Kidney (tissue), 14 donors: ENCODE data around the gene CRKL. TPM values are rescaled to one million over a fixed set of nuclear protein-coding genes. Genes with fewer than 3 reads are reported as not detected.

ENCODE experiments used
- DNase-seq, 5 donors: peaks; one replicate each; pipeline ENCODE4 v3.0.0-alpha.2; 2013 to 2020
- FAIRE-seq: peaks from 2 replicates; lab custom pipeline; 2012; peaks lifted over from hg19 to GRCh38; lab: Jason Lieb, UNC
- H3K27ac ChIP-seq, 2 donors: one replicate each; pipeline ENCODE4 v1.7.0; 2013; ENCODE audit warnings: low read depth in 2 of 2, low read length in 2 of 2, inconsistent platforms in 1 of 2
- H3K27me3 ChIP-seq: one replicate; pipeline ENCODE4 v1.7.1; 2013; ENCODE audit warnings: low read length, inconsistent platforms; ENCODE audit not compliant: control insufficient read depth, insufficient read depth
- H3K36me3 ChIP-seq, 3 donors: one replicate each; pipeline versions ENCODE4 v1.7.0 to v1.7.1; 2013; ENCODE audit warnings: low read length in 3 of 3, control low read depth in 1 of 3, inconsistent platforms in 1 of 3; ENCODE audit not compliant: insufficient read depth in 3 of 3, control insufficient read depth in 2 of 3
- H3K4me1 ChIP-seq, 3 donors: one replicate each; pipeline versions ENCODE4 v1.7.0 to v1.7.1; 2013; ENCODE audit warnings: low read length in 3 of 3, inconsistent platforms in 1 of 3, low read depth in 1 of 3; ENCODE audit not compliant: control insufficient read depth in 2 of 3, insufficient read depth in 2 of 3
- H3K4me3 ChIP-seq, 3 donors: one replicate each; pipeline versions ENCODE4 v1.7.0 to v1.8.1; 2013; ENCODE audit warnings: low read length in 3 of 3, control low read depth in 1 of 3, inconsistent platforms in 1 of 3
- H3K9ac ChIP-seq, 3 donors: one replicate each; pipeline versions ENCODE4 v1.7.0 to v1.7.1; 2013; ENCODE audit warnings: low read length in 3 of 3, control low read depth in 1 of 3, inconsistent platforms in 1 of 3
- H3K9me3 ChIP-seq, 3 donors: one replicate each; pipeline versions ENCODE4 v1.7.0 to v1.7.1; 2013; ENCODE audit warnings: low read length in 3 of 3, control low read depth in 1 of 3, inconsistent platforms in 1 of 3; ENCODE audit not compliant: control insufficient read depth in 2 of 3, insufficient read depth in 1 of 3
- intact Hi-C: fragments of 100-400 bp; cut with DNase I; formaldehyde crosslinking; loops from one replicate; pipeline ENCODE4 v1.11.1; 2022
- polyA plus RNA-seq: library from polyadenylated mRNA; stranded (reverse); fragments of 350-450 nt; fragmentation: Illumina TruSeq; extraction: RNeasy Lipid Tissue Mini Kit (QIAGEN cat#74804); gene quantifications from one replicate; pipeline ENCODE4 v1.2.3, GENCODE V29; 2014; ENCODE audit warnings: low read depth, low replicate concordance; ENCODE audit not compliant: insufficient read depth
- total RNA-seq: library from RNA; stranded (reverse); fragmentation: NEBNext Ultra II Directional; extraction: Animal tissue kit (Norgen Biotek cat#: 25700); gene quantifications from one replicate; pipeline ENCODE4 v1.2.1, GENCODE V29; 2021
- TF ChIP-seq, protein P1 (sequence below): IDR thresholded peaks from 3 replicates; pipeline ENCODE4 v1.5.1; 2012; ENCODE audit warnings: mild to moderate bottlenecking, moderate library complexity, borderline replicate concordance; ENCODE audit not compliant: insufficient read depth; ENCODE audit errors: extremely low read depth
- donor health status: control.
- donor health status: control.
- donor health status: control.
- donor health status: control.
- donor health status: control.
- donor health status: DM: yes; HTN: yes; CAD: no.
- donor health status: Normal renal cell carcinoma (clear cell type).

The CRKL gene
- total and polyA plus RNA-seq, 2 donors from 2014 or later = 11.9 to 44.7 TPM

GRCh38 chr22:20951932-20952380 is 34.7 kb downstream of the CRKL start:
- FAIRE-seq = no peak
- peak in 1 of 5 donors; percentile 18 for DNase-seq
- TF ChIP-seq, protein P1, sequence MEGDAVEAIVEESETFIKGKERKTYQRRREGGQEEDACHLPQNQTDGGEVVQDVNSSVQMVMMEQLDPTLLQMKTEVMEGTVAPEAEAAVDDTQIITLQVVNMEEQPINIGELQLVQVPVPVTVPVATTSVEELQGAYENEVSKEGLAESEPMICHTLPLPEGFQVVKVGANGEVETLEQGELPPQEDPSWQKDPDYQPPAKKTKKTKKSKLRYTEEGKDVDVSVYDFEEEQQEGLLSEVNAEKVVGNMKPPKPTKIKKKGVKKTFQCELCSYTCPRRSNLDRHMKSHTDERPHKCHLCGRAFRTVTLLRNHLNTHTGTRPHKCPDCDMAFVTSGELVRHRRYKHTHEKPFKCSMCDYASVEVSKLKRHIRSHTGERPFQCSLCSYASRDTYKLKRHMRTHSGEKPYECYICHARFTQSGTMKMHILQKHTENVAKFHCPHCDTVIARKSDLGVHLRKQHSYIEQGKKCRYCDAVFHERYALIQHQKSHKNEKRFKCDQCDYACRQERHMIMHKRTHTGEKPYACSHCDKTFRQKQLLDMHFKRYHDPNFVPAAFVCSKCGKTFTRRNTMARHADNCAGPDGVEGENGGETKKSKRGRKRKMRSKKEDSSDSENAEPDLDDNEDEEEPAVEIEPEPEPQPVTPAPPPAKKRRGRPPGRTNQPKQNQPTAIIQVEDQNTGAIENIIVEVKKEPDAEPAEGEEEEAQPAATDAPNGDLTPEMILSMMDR = no peak
- intact Hi-C loops = no loop called here
- H3K9ac ChIP-seq = peak overlapping the region in 1 of 3 donors; percentile 19
- H3K27ac ChIP-seq = peak overlapping the region in 1 of 2 donors; percentile 8
- no peaks in the 10 kb centered on the region for H3K9me3 ChIP-seq
- H3K27me3 ChIP-seq = no peaks in the 10 kb centered on the region
- no peak overlapping the region for H3K4me3 ChIP-seq
- peaks cover 6 to 17% (median 9%) of the 10 kb centered on the region in 3 donors for H3K36me3 ChIP-seq
- peaks cover 0 to 28% (median 19%) of the 10 kb centered on the region in 3 donors for H3K4me1 ChIP-seq

- FAIRE-seq (no peak), DNase-seq (no peak)
- TF ChIP-seq, protein P1 = no peak
- no peak overlapping the region for H3K4me3 ChIP-seq
- H3K27ac ChIP-seq = peak overlapping the region in 1 of 2 donors; percentile 54
- no peaks in the 10 kb centered on the region for H3K9me3 ChIP-seq
- intact Hi-C loops = no loop called here
- H3K27me3 ChIP-seq = no peaks in the 10 kb centered on the region
- peaks cover 6 to 17% (median 9%) of the 10 kb centered on the region in 3 donors for H3K36me3 ChIP-seq
- peaks cover 0 to 28% (median 19%) of the 10 kb centered on the region in 3 donors for H3K4me1 ChIP-seq
- peak overlapping the region in 1 of 3 donors; percentile 19 for H3K9ac ChIP-seq
These were observed 35.5 kb downstream of the CRKL start for GRCh38 chr22:20952544-20953341.

DNA sequence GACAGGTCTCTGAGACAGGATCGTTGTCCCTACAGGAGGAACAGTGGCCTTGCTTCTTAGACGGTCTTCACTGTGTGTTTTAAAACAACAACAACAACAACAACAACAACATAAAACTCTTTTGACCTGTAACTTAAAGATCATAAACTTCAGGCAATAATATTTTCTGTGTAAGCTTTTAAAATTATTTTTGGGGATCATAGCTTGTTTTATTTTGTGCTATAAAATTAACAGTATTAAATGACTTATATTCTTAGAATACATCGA is 36.1 kb downstream of the CRKL start:
- H3K27me3 ChIP-seq = no peaks in the 10 kb centered on the region
- H3K4me1 ChIP-seq = peaks cover 0 to 26% (median 23%) of the 10 kb centered on the region in 3 donors

More for the DNA sequence above, 36.1 kb downstream of the CRKL start:
- H3K4me3 ChIP-seq = no peak overlapping the region
- H3K9ac ChIP-seq = no peak overlapping the region
- DNase-seq (no peak), FAIRE-seq (no peak)
- H3K9me3 ChIP-seq = no peaks in the 10 kb centered on the region
- intact Hi-C loops = no loop called here
- TF ChIP-seq, protein P1 = no peak
- no peak overlapping the region for H3K27ac ChIP-seq
- peaks cover 6 to 17% (median 9%) of the 10 kb centered on the region in 3 donors for H3K36me3 ChIP-seq
